KMS-11 (cell line): ENCODE measurements around the gene PTPN1.
A peak's percentile ranks its signal among the peaks of the same experiment; 100 is the strongest.

Source experiments
- H2AFZ ChIP-seq: fragments of 200-600 bp; sonication (generic); 2 replicates; pipeline ENCODE4 v1.6.1; 2016; ENCODE audit warnings: antibody characterized with exemption, mixed run types, low read depth
- H3K27ac ChIP-seq: fragments of 200-600 bp; sonication (generic); 2 replicates; pipeline ENCODE4 v1.6.1; 2016; ENCODE audit warnings: mild to moderate bottlenecking, mixed run types
- H3K27me3 ChIP-seq: fragments of 200-600 bp; sonication (generic); 2 replicates; pipeline ENCODE4 v1.6.1; 2017; ENCODE audit warnings: mild to moderate bottlenecking, low read depth, mixed run types, moderate library complexity; ENCODE audit not compliant: insufficient read depth
- H3K36me3 ChIP-seq: fragments of 200-600 bp; sonication (generic); 2 replicates; pipeline ENCODE4 v1.6.1; 2017; ENCODE audit warnings: mild to moderate bottlenecking, mixed run types; ENCODE audit not compliant: insufficient read depth
- H3K4me1 ChIP-seq: fragments of 200-600 bp; sonication (generic); 2 replicates; pipeline ENCODE4 v1.6.1; 2016; ENCODE audit warnings: mild to moderate bottlenecking, low read depth, mixed run types; ENCODE audit not compliant: poor library complexity, severe bottlenecking
- H3K4me2 ChIP-seq: fragments of 200-600 bp; sonication (generic); 2 replicates; pipeline ENCODE4 v1.7.0; 2016; ENCODE audit warnings: mild to moderate bottlenecking, mixed run types
- H3K4me3 ChIP-seq: fragments of 200-600 bp; sonication (generic); IDR thresholded peaks from 2 replicates; pipeline ENCODE4 v1.6.1; 2017; ENCODE audit warnings: low read depth, low read length, mixed read lengths; ENCODE audit not compliant: insufficient read depth
- H3K79me2 ChIP-seq: fragments of 200-600 bp; sonication (generic); 2 replicates; pipeline ENCODE4 v1.6.1; 2016; ENCODE audit warnings: low read depth, mixed run types; ENCODE audit not compliant: insufficient read depth
- H3K9ac ChIP-seq: fragments of 200-600 bp; sonication (generic); 2 replicates; pipeline ENCODE4 v1.6.1; 2016; ENCODE audit warnings: mild to moderate bottlenecking, mixed run types
- H4K20me1 ChIP-seq: fragments of 200-600 bp; sonication (generic); 2 replicates; pipeline ENCODE4 v1.6.1; 2016; ENCODE audit warnings: mild to moderate bottlenecking, mixed run types; ENCODE audit not compliant: insufficient read depth
- TF ChIP-seq, protein P1 (sequence below): fragments of 200-600 bp; sonication (generic); conservative IDR thresholded peaks from 2 replicates; pipeline ENCODE4 v1.6.1; 2017; ENCODE audit warnings: low read depth, mild to moderate bottlenecking, antibody characterized with exemption, low read length, moderate library complexity, mixed read lengths

Gene PTPN1

DNA sequence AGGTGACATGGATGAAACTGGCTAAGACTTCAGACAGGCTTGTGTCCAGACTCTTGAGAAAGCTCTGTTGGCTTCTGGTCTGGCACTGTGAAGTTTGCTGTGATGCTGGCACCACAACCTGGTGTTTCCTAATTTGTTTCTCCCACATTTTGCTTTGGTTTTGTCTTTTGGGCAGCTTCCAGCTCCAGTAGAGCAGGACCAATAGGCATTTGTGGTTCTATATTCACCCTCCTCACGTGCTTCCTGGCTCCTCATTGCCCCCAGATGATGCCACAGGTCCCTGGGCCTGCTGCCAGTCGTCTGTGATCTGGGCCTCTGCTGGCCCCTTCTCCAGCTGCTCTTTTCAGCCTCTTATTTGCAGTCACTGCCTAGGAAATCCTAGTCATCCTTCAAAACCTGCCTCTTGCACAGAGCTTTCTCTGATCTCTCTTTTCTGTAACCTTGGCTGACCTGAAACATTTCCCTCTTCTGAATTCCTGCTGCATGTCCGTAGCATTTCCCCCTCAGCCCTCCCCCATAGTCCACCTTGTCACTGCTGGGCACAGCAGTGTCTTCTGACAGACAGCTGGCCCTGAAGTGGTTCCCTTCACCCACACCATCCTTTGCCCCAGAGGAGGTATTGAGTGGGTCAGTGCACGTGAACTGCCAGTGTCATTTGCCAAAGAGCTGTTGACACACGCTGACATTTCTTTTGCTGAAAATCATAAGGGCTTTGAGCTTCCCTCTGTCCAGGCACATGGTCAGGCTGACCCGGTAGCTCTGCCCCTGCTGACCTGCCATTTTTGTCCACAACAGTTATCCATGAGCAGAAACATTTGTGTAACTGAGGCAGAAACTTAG is 63.0 kb downstream of the PTPN1 start:
- TF ChIP-seq, protein P1, sequence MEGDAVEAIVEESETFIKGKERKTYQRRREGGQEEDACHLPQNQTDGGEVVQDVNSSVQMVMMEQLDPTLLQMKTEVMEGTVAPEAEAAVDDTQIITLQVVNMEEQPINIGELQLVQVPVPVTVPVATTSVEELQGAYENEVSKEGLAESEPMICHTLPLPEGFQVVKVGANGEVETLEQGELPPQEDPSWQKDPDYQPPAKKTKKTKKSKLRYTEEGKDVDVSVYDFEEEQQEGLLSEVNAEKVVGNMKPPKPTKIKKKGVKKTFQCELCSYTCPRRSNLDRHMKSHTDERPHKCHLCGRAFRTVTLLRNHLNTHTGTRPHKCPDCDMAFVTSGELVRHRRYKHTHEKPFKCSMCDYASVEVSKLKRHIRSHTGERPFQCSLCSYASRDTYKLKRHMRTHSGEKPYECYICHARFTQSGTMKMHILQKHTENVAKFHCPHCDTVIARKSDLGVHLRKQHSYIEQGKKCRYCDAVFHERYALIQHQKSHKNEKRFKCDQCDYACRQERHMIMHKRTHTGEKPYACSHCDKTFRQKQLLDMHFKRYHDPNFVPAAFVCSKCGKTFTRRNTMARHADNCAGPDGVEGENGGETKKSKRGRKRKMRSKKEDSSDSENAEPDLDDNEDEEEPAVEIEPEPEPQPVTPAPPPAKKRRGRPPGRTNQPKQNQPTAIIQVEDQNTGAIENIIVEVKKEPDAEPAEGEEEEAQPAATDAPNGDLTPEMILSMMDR = no peak
- peaks cover 29% of the 10 kb centered on the region for H3K4me1 ChIP-seq
- H4K20me1 ChIP-seq = no peaks in the 10 kb centered on the region
- no peak overlapping the region for H3K9ac ChIP-seq
- H3K4me2 ChIP-seq = no peak overlapping the region
- no peaks in the 10 kb centered on the region for H3K27me3 ChIP-seq
- no peak overlapping the region for H2AFZ ChIP-seq
- H3K27ac ChIP-seq = no peak overlapping the region
- H3K79me2 ChIP-seq = no peaks in the 10 kb centered on the region
- H3K36me3 ChIP-seq = no peaks in the 10 kb centered on the region; the same call in 1 of the 2 replicates
- H3K4me3 ChIP-seq = no peak overlapping the region

DNA sequence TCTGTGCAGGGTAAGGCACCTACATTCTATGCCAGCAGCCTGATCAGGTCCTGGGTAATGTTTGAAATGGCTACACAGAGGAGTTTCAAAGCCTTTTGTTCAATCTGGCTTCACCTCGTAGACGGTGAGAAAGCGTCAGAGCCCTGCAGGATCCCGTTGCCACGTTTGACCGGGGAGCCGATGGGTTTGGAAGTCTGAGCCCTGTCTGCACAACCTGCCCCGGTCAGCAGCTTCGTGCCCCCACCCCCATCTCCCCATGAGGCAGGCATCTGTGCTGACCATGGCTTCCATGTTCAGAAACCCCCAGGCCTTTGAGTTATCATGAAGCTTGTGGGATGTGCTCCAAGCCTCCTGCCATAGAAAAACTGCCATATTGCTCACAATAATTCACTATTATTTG is 63.9 kb downstream of the PTPN1 start:
- H3K9ac ChIP-seq = no peak overlapping the region
- H3K36me3 ChIP-seq = no peaks in the 10 kb centered on the region; the same call in 1 of the 2 replicates
- no peak overlapping the region for H2AFZ ChIP-seq
- TF ChIP-seq, protein P1 = no peak
- H3K27me3 ChIP-seq = no peaks in the 10 kb centered on the region
- H4K20me1 ChIP-seq = no peaks in the 10 kb centered on the region
- no peak overlapping the region for H3K4me2 ChIP-seq
- H3K79me2 ChIP-seq = no peaks in the 10 kb centered on the region
- H3K4me1 ChIP-seq = peaks cover 24% of the 10 kb centered on the region
- H3K27ac ChIP-seq = no peak overlapping the region
- no peak overlapping the region for H3K4me3 ChIP-seq

DNA sequence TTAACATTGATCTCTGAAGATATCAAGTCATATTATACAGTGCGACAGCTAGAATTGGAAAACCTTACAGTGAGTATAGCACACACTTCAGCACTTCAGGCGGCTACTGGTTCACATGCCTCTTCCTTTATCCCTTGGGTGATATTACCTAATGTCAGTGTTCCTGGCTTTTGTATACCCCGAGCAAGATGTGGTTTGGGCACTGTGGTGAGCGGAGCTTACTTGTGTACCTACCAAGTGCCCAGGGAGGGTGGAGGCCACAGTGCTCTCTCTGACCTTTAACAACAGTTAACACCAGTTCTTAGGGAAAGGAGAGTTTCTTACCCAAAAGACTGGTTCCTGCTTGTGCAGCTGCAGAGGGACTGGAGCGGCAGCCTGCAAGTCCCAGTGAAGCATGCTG is 64.4 kb downstream of the PTPN1 start:
- Histone ChIP-seq H3K27ac (no peak overlapping the region), H3K9ac (no peak overlapping the region), H3K36me3 (no peaks in the 10 kb centered on the region; the same call in 1 of the 2 replicates), H4K20me1 (no peaks in the 10 kb centered on the region), H3K4me2 (no peak overlapping the region), H3K4me1 (peaks cover 19% of the 10 kb centered on the region), H3K4me3 (no peak overlapping the region), H3K79me2 (no peaks in the 10 kb centered on the region), H2AFZ (no peak overlapping the region), H3K27me3 (no peaks in the 10 kb centered on the region)
- TF ChIP-seq, protein P1 = no peak

DNA sequence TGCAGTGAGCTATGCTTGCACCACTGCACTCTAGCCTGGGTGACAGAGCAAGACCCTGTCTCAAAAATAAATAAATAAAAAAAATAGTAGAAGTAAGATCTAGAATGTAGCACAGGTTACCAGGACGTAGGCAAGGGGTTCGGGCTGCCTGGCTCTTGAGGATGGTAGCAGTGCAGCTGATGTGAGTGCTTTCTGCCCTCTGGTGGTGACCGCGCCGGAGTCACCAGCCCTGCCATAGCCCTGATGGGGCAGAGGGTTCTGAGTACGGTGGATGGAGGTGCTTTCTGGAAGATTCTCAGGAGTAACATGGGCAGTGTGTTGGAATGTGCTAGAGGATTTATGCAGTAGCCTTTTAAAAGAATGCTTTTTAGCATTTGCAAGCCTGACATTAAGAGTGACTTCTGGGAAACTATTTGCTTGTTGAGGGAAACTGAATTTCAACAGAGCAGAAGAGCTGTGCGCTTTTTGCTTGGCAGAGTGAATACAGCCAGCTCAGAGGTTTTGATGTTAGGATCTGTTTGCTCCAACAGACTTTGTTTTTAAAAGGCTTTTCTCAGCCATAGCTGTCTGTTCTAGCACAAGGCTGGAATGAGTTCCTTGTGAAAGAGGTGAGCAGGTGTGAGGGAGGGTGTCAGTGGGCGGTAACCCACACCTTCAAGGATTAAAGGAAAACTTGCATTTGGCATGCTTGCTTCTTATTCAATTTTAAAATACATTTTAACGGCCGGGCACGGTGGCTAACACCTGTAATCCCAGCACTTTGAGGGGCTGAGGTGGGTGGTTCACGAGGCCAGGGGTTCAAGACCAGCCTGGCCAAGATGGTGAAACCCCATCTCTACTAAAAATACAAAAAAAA is 65.9 kb downstream of the PTPN1 start:
- Histone ChIP-seq H3K27ac (no peak overlapping the region), H3K4me2 (no peak overlapping the region), H3K36me3 (no peaks in the 10 kb centered on the region; the same call in 1 of the 2 replicates), H3K4me1 (peaks cover 4% of the 10 kb centered on the region), H2AFZ (no peak overlapping the region), H3K9ac (no peak overlapping the region), H3K27me3 (no peaks in the 10 kb centered on the region), H4K20me1 (no peaks in the 10 kb centered on the region), H3K79me2 (no peaks in the 10 kb centered on the region), H3K4me3 (no peak overlapping the region)
- TF ChIP-seq, protein P1 = peak; percentile 47
